PC-3 (cell line): ENCODE results near the gene MPHOSPH9.

Source experiments
- CTCF ChIP-seq: fragments of 300-600 bp; sonication (generic); conservative IDR thresholded peaks from 2 replicates; pipeline ENCODE4 v1.5.1; 2017; ENCODE audit warnings: antibody characterized with exemption, low read depth, mild to moderate bottlenecking, low read length
- EZH2 ChIP-seq: fragments of 300-600 bp; sonication (generic); IDR thresholded peaks from one replicate; pipeline ENCODE4 v1.6.1; 2017; ENCODE audit warnings: antibody characterized with exemption, mild to moderate bottlenecking, low read length; ENCODE audit not compliant: unreplicated experiment
- EZH2phosphoT487 ChIP-seq: fragments of 300-600 bp; sonication (generic); IDR thresholded peaks from 2 replicates; pipeline ENCODE4 v1.6.1; 2018; ENCODE audit warnings: mild to moderate bottlenecking, antibody characterized with exemption, low read length, borderline replicate concordance

- TF ChIP-seq CTCF (no peak), EZH2 (no peak), EZH2phosphoT487 (no peak)
These were observed 89.0 kb downstream of the MPHOSPH9 start for GRCh38 chr12:123143736-123144461.
